Liver (tissue), 9 donors: Measurements from ENCODE around the gene PCTP. TPM values are rescaled to one million over a fixed set of nuclear protein-coding genes. Genes with fewer than 3 reads are reported as not detected.

Experiments
- DNase-seq: peaks from one replicate; pipeline ENCODE4 v3.0.0-alpha.2; 2017; ENCODE audit warnings: low spot score
- H3K27ac ChIP-seq, 2 donors: one replicate each; pipeline ENCODE4 v1.7.0; 2013; ENCODE audit warnings: inconsistent platforms in 2 of 2, low read length in 2 of 2, control low read depth in 1 of 2, low read depth in 1 of 2, mild to moderate bottlenecking in 1 of 2
- H3K27me3 ChIP-seq, 4 donors: one replicate each; pipeline versions ENCODE4 v1.6.1 to v1.7.0; 2013; ENCODE audit warnings: low read length in 3 of 4, inconsistent platforms in 1 of 4, mild to moderate bottlenecking in 1 of 4, moderate library complexity in 1 of 4; ENCODE audit not compliant: control insufficient read depth in 4 of 4, insufficient read depth in 4 of 4
- H3K36me3 ChIP-seq, 4 donors: one replicate each; pipeline versions ENCODE4 v1.6.1 to v1.7.0; 2013; ENCODE audit warnings: low read length in 3 of 4, mild to moderate bottlenecking in 3 of 4, low read depth in 1 of 4, moderate library complexity in 1 of 4; ENCODE audit not compliant: control insufficient read depth in 4 of 4, insufficient read depth in 3 of 4
- H3K4me1 ChIP-seq, 4 donors: one replicate each; pipeline versions ENCODE4 v1.6.1 to v1.7.0; 2013; ENCODE audit warnings: low read length in 3 of 4, mild to moderate bottlenecking in 3 of 4, moderate library complexity in 1 of 4; ENCODE audit not compliant: control insufficient read depth in 4 of 4, insufficient read depth in 4 of 4
- H3K4me3 ChIP-seq, 3 donors: one replicate each; pipeline versions ENCODE4 v1.6.1 to v1.7.0; 2013; ENCODE audit warnings: low read length in 3 of 3, control low read depth in 1 of 3, low read depth in 1 of 3, mild to moderate bottlenecking in 1 of 3
- H3K9ac ChIP-seq, 2 donors: one replicate each; pipeline ENCODE4 v1.7.0; 2013; ENCODE audit warnings: low read length in 2 of 2, mild to moderate bottlenecking in 2 of 2, moderate library complexity in 2 of 2, control low read depth in 1 of 2, low read depth in 1 of 2
- H3K9me3 ChIP-seq, 4 donors: one replicate each; pipeline versions ENCODE4 v1.6.1 to v1.7.0; 2013; ENCODE audit warnings: low read length in 3 of 4; ENCODE audit not compliant: control insufficient read depth in 4 of 4
- EGR1 ChIP-seq, 2 donors: IDR thresholded peaks; 2 replicates each; pipeline ENCODE4 v1.6.1; 2016 to 2018; ENCODE audit warnings: antibody characterized with exemption in 2 of 2, low read depth in 2 of 2
- FOXA2 ChIP-seq: IDR thresholded peaks from 2 replicates; pipeline ENCODE4 v1.6.1; 2016; ENCODE audit warnings: antibody characterized with exemption
- GABPA ChIP-seq, 2 donors: IDR thresholded peaks in 1 of 2; conservative IDR thresholded peaks in 1 of 2; 2 replicates each; pipeline ENCODE4 v1.6.1; 2016; ENCODE audit warnings: antibody characterized with exemption in 2 of 2, mild to moderate bottlenecking in 1 of 2, moderate library complexity in 1 of 2
- HNF4A ChIP-seq, 2 donors: conservative IDR thresholded peaks; 2 replicates each; pipeline ENCODE4 v1.6.1; 2016; ENCODE audit warnings: antibody characterized with exemption in 2 of 2, mild to moderate bottlenecking in 2 of 2
- HNF4G ChIP-seq: IDR thresholded peaks from 2 replicates; pipeline ENCODE4 v1.6.1; 2016; ENCODE audit warnings: antibody characterized with exemption
- JUND ChIP-seq, 2 donors: IDR thresholded peaks; 2 replicates each; pipeline ENCODE4 v1.6.1; 2016; ENCODE audit warnings: antibody characterized with exemption in 2 of 2
- NR2F2 ChIP-seq: IDR thresholded peaks from 2 replicates; pipeline ENCODE4 v1.6.1; 2016; ENCODE audit warnings: antibody characterized with exemption
- RAD21 ChIP-seq, 2 donors: IDR thresholded peaks; 2 replicates each; pipeline ENCODE4 v1.6.1; 2016; ENCODE audit warnings: antibody characterized with exemption in 2 of 2, mild to moderate bottlenecking in 2 of 2
- RXRA ChIP-seq, 2 donors: IDR thresholded peaks; 2 replicates each; pipeline ENCODE4 v1.6.1; 2017 to 2018; ENCODE audit warnings: antibody characterized with exemption in 2 of 2, mild to moderate bottlenecking in 1 of 2
- SP1 ChIP-seq: IDR thresholded peaks from 2 replicates; pipeline ENCODE4 v1.6.1; 2018; ENCODE audit warnings: antibody characterized with exemption, mild to moderate bottlenecking
- TAF1 ChIP-seq: conservative IDR thresholded peaks from 2 replicates; pipeline ENCODE4 v1.6.1; 2016; ENCODE audit warnings: antibody characterized with exemption, mild to moderate bottlenecking
- WGBS: extraction: QIAGEN DNeasy Blood & Tissue Kit; methylation state at CpG from one replicate; pipeline ENCODE4 v1.1.7; 2013; 5-methylcytosine and 5-hydroxymethylcytosine counted together
- polyA plus RNA-seq, 2 donors: library from polyadenylated mRNA; stranded (reverse) in 1 of 2; unstranded in 1 of 2; fragments of 200-250 nt in 1 of 2; fragments of >200 nt in 1 of 2; fragmentation: Nextera tagmentation in 1 of 2; extraction: Ambion mirVana in 1 of 2; gene quantifications; one replicate each; pipeline versions ENCODE4 v1.2.1 to v1.2.3, GENCODE V29; 2013 to 2015
- total RNA-seq, 2 donors: library from RNA; depleted of rRNA; stranded (reverse); fragments of >200 nt; gene quantifications; one replicate each; pipeline ENCODE4 v1.2.3, GENCODE V29; 2014
- TF ChIP-seq, protein P1 (sequence below): IDR thresholded peaks from 2 replicates; pipeline ENCODE4 v1.6.1; 2016; ENCODE audit warnings: antibody characterized with exemption
- TF ChIP-seq, protein P2 (sequence below): fragments of 150-350 bp; IDR thresholded peaks from 2 replicates; pipeline ENCODE4 v1.5.1; 2017; ENCODE audit warnings: improper control_type of control experiment, low read depth, low read length; ENCODE audit not compliant: missing input control
- TF ChIP-seq, protein P3 (sequence below): IDR thresholded peaks from 2 replicates; pipeline ENCODE4 v1.6.1; 2016; ENCODE audit warnings: antibody characterized with exemption
- TF ChIP-seq, protein P4 (sequence below): IDR thresholded peaks from 2 replicates; pipeline ENCODE4 v1.6.1; 2016; ENCODE audit warnings: antibody characterized with exemption
- TF ChIP-seq, protein P5 (sequence below): IDR thresholded peaks from 2 replicates; pipeline ENCODE4 v1.6.1; 2016; ENCODE audit warnings: antibody characterized with exemption, mild to moderate bottlenecking
- donor health status: healthy.
- donor health status: healthy.
- donor health status: healthy.
- donor health status: healthy.
- donor health status: healthy.

PCTP gene
- total and polyA plus RNA-seq, 4 donors: 25.0 to 79.0 (median 55.8) TPM

DNA sequence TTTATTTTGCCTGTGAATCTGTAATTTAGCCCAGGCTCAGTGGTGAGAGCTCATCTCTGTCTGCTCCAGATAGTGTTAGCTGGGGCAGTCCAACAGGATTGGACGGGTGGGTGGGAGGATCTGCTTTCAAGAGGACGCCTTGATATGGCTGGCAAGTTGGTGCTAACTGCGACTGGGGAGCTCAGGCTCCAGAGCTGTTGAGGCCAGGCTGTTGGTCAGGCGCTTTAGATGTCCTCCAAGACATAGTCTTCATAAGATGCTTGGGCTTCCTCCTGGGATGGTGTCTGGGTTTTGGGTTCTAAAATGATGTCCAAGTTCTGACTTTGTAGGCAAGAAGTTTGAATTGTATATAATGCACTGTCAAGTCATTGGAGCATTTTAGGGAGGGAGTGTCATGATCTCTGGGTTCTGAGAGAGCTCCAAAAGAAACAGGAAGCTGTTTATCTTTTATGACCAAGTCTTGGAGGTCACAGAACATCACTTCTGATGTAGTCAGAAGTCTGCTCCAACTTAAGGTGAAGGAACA, 12.8 kb upstream of the PCTP start:
- Histone ChIP-seq H3K27me3 (no peaks in the 10 kb centered on the region), H3K4me3 (no peak overlapping the region), H3K36me3 (no peaks in the 10 kb centered on the region), H3K27ac (no peak overlapping the region), H3K9me3 (no peaks in the 10 kb centered on the region), H3K9ac (no peak overlapping the region), H3K4me1 (peaks cover 2 to 15% (median 6%) of the 10 kb centered on the region in 4 donors)
- TF ChIP-seq, protein P1, sequence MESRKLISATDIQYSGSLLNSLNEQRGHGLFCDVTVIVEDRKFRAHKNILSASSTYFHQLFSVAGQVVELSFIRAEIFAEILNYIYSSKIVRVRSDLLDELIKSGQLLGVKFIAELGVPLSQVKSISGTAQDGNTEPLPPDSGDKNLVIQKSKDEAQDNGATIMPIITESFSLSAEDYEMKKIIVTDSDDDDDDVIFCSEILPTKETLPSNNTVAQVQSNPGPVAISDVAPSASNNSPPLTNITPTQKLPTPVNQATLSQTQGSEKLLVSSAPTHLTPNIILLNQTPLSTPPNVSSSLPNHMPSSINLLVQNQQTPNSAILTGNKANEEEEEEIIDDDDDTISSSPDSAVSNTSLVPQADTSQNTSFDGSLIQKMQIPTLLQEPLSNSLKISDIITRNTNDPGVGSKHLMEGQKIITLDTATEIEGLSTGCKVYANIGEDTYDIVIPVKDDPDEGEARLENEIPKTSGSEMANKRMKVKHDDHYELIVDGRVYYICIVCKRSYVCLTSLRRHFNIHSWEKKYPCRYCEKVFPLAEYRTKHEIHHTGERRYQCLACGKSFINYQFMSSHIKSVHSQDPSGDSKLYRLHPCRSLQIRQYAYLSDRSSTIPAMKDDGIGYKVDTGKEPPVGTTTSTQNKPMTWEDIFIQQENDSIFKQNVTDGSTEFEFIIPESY: no peak
- TF ChIP-seq JUND (IDR thresholded peaks at IDR 0.05) (no peak), NR2F2 (no peak), EGR1 (IDR thresholded peaks at IDR 0.05; ENCODE audit: low read depth in 2 of 2) (no peak), HNF4A (conservative IDR thresholded peaks at IDR 0.05) (no peak), GABPA (IDR thresholded peaks at IDR 0.05 in 1 of 2, conservative IDR thresholded peaks at IDR 0.05 in 1 of 2) (no peak), RXRA (IDR thresholded peaks at IDR 0.05) (no peak), HNF4G (no peak), FOXA2 (no peak)
- TF ChIP-seq, protein P2, sequence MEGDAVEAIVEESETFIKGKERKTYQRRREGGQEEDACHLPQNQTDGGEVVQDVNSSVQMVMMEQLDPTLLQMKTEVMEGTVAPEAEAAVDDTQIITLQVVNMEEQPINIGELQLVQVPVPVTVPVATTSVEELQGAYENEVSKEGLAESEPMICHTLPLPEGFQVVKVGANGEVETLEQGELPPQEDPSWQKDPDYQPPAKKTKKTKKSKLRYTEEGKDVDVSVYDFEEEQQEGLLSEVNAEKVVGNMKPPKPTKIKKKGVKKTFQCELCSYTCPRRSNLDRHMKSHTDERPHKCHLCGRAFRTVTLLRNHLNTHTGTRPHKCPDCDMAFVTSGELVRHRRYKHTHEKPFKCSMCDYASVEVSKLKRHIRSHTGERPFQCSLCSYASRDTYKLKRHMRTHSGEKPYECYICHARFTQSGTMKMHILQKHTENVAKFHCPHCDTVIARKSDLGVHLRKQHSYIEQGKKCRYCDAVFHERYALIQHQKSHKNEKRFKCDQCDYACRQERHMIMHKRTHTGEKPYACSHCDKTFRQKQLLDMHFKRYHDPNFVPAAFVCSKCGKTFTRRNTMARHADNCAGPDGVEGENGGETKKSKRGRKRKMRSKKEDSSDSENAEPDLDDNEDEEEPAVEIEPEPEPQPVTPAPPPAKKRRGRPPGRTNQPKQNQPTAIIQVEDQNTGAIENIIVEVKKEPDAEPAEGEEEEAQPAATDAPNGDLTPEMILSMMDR: no peak
- TF ChIP-seq, protein P3, sequence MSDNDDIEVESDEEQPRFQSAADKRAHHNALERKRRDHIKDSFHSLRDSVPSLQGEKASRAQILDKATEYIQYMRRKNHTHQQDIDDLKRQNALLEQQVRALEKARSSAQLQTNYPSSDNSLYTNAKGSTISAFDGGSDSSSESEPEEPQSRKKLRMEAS: no peak
- no peak for DNase-seq
- WGBS: 95% methylated on average over 4 of the region's 4 CpGs

DNA sequence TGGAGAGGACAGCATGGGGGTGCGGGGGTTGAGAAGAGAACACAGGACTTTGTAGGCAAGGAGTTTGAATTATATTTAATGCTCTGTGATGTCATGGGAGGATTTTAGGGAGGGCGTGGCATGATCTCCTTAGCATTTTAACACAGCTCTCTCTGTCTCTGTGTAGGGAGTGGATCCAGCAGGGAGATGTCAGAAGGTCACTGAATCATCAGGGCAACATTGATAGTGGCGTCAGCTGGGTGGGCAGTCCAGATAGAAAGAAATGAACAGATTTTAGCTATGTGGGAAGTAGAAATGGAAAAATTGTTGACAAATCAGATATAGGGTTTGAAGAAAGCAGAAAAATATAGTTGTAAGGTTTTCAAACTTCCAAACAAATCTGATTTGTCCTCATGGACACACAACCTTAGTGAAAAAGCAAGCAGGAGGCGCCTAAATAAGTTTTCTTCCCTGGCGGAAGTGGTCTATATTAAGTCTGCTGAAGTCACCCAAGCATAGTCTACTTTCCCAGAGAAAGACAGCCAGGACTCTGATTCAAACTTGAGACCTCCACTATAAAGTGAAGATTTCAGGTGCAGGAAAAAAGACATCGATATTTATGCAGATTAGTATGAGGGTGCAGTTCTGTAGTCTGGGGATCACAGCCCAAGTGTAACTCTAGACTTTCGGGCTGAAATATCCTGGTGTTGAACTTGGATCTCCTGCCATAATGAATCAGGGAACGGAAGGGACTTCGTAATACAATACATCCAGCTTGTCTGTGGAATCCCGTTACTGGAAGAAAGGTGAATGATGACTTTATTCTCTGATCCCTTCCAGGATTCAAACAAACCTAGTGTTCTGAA, 10.1 kb upstream of the PCTP start:
- H3K4me3 ChIP-seq: no peak overlapping the region
- no peak for DNase-seq
- WGBS: 90% methylated on average over 10 of the region's 10 CpGs
- no peaks in the 10 kb centered on the region for H3K36me3 ChIP-seq
- no peak overlapping the region for H3K27ac ChIP-seq
- H3K9me3 ChIP-seq: no peaks in the 10 kb centered on the region
- H3K27me3 ChIP-seq: no peaks in the 10 kb centered on the region
- peaks cover 0 to 7% (median 0%) of the 10 kb centered on the region in 4 donors for H3K4me1 ChIP-seq
- H3K9ac ChIP-seq: no peak overlapping the region
- TF ChIP-seq HNF4A (conservative IDR thresholded peaks at IDR 0.05) (no peak), EGR1 (IDR thresholded peaks at IDR 0.05; ENCODE audit: low read depth in 2 of 2) (no peak), RAD21 (IDR thresholded peaks at IDR 0.05) (no peak), SP1 (no peak), HNF4G (no peak), TAF1 (no peak), FOXA2 (no peak), JUND (IDR thresholded peaks at IDR 0.05) (no peak), GABPA (IDR thresholded peaks at IDR 0.05 in 1 of 2, conservative IDR thresholded peaks at IDR 0.05 in 1 of 2) (no peak), RXRA (IDR thresholded peaks at IDR 0.05) (no peak)
- TF ChIP-seq, protein P4, sequence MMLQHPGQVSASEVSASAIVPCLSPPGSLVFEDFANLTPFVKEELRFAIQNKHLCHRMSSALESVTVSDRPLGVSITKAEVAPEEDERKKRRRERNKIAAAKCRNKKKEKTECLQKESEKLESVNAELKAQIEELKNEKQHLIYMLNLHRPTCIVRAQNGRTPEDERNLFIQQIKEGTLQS: no peak
- TF ChIP-seq, protein P5, sequence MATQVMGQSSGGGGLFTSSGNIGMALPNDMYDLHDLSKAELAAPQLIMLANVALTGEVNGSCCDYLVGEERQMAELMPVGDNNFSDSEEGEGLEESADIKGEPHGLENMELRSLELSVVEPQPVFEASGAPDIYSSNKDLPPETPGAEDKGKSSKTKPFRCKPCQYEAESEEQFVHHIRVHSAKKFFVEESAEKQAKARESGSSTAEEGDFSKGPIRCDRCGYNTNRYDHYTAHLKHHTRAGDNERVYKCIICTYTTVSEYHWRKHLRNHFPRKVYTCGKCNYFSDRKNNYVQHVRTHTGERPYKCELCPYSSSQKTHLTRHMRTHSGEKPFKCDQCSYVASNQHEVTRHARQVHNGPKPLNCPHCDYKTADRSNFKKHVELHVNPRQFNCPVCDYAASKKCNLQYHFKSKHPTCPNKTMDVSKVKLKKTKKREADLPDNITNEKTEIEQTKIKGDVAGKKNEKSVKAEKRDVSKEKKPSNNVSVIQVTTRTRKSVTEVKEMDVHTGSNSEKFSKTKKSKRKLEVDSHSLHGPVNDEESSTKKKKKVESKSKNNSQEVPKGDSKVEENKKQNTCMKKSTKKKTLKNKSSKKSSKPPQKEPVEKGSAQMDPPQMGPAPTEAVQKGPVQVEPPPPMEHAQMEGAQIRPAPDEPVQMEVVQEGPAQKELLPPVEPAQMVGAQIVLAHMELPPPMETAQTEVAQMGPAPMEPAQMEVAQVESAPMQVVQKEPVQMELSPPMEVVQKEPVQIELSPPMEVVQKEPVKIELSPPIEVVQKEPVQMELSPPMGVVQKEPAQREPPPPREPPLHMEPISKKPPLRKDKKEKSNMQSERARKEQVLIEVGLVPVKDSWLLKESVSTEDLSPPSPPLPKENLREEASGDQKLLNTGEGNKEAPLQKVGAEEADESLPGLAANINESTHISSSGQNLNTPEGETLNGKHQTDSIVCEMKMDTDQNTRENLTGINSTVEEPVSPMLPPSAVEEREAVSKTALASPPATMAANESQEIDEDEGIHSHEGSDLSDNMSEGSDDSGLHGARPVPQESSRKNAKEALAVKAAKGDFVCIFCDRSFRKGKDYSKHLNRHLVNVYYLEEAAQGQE: no peak
- TF ChIP-seq, protein P3: no peak
- TF ChIP-seq, protein P1: no peak
- TF ChIP-seq, protein P2: no peak
